ENCODE measurements around the gene AGAP1.

DNA sequence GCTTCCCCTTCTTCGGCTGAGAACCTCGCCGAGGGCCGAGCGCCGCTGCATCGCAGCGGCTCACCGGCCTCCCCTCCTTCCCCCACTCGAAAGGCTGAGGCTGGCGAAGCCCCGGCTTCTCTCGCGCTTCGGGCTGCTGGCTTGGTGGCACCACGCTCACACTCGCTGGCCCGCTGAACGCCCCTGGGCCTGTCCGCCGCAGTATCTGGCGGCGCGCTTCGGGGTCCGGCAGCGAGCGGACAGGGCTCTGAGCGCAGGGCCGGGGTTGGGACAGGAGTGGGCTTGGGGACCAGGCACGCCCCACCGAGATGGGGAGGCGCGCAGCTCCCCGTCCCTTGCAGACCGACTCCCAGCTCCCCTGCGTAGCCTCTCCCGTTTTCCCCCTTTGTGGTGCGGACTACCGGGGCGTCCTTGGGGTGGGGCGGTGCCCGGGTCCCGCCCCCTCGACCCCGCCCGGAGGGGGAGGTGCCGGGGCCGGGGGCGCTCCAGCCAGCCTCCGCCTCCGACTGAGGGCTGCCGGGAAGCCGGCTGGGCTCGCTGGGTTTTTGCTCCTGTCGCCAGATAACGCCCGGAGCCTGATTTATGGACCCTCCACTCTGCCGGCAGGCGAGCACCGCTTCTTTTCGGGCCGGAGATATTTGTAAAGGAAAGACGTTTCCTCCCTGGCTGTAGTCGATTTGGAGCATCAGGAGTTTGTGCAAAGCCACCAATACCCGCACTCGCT lies 670.5 kb downstream of the AGAP1 start:
- no peak for TF ChIP-seq CTCF (IDR thresholded peaks at IDR 0.05)
- no peak for TF ChIP-seq POLR2A (IDR thresholded peaks at IDR 0.05)

All from heart left ventricle (tissue), 13 donors.